ENCODE results near the gene TMTC3. TPM values are rescaled to one million over a fixed set of nuclear protein-coding genes. Genes with fewer than 3 reads are reported as not detected.

TMTC3 gene
- total and polyA plus RNA-seq, 7 experiments from 2014 or later: 2.5 to 11.1 (median 6.8) TPM

- Histone ChIP-seq H3K9me3 (ENCODE audit: control insufficient read depth in 2 of 3, low read length in 3 of 3) (no peaks in the 10 kb centered on the region), H3K36me3 (ENCODE audit: control insufficient read depth in 2 of 3, insufficient read depth in 3 of 3, low read length in 3 of 3) (peaks cover 6 to 56% (median 21%) of the 10 kb centered on the region in 3 experiments), H3K27ac (ENCODE audit: low read depth, low read length) (no peak overlapping the region), H3K27me3 (ENCODE audit: control insufficient read depth in 2 of 2, insufficient read depth in 2 of 2, low read length in 2 of 2) (no peaks in the 10 kb centered on the region), H3K4me1 (ENCODE audit: control insufficient read depth in 2 of 2, insufficient read depth in 2 of 2, low read length in 2 of 2) (no peaks in the 10 kb centered on the region), H3K4me3 (ENCODE audit: low read length) (no peak overlapping the region)
- CTCF ChIA-PET: no interaction called here
- H3K27ac Mint-ChIP-seq: no peak overlapping the region
- peaks cover 32 to 77% (median 64%) of the 10 kb centered on the region in 5 donors for H3K36me3 Mint-ChIP-seq
- POLR2A ChIA-PET: no interaction called here
- intact Hi-C loops (cut with micrococcal nuclease): no loop called here
- peaks cover 0 to 4% (median 0%) of the 10 kb centered on the region in 7 donors for H3K4me1 Mint-ChIP-seq
- no peak for ATAC-seq
- H3K27me3 Mint-ChIP-seq: no peaks in the 10 kb centered on the region
- H3K9me3 Mint-ChIP-seq: peaks cover 0 to 5% (median 0%) of the 10 kb centered on the region in 11 donors
- DNase-seq: no peak
- no peak overlapping the region for H3K4me3 Mint-ChIP-seq
These were observed 33.4 kb downstream of the TMTC3 start for GRCh38 chr12:88175544-88175943.

- Histone ChIP-seq H3K9me3 (ENCODE audit: control insufficient read depth in 2 of 3, low read length in 3 of 3) (no peaks in the 10 kb centered on the region), H3K36me3 (ENCODE audit: control insufficient read depth in 2 of 3, insufficient read depth in 3 of 3, low read length in 3 of 3) (peaks cover 1 to 69% (median 8%) of the 10 kb centered on the region in 3 experiments), H3K4me1 (ENCODE audit: control insufficient read depth in 2 of 2, insufficient read depth in 2 of 2, low read length in 2 of 2) (no peaks in the 10 kb centered on the region), H3K27me3 (ENCODE audit: control insufficient read depth in 2 of 2, insufficient read depth in 2 of 2, low read length in 2 of 2) (no peaks in the 10 kb centered on the region), H3K4me3 (ENCODE audit: low read length) (no peak overlapping the region), H3K27ac (ENCODE audit: low read depth, low read length) (no peak overlapping the region)
- ATAC-seq (no peak), DNase-seq (no peak)
- ChIA-PET CTCF (no interaction called here), POLR2A (no interaction called here)
- no peak overlapping the region for H3K4me3 Mint-ChIP-seq
- no peaks in the 10 kb centered on the region for H3K27me3 Mint-ChIP-seq
- peaks cover 27 to 87% (median 72%) of the 10 kb centered on the region in 5 donors for H3K36me3 Mint-ChIP-seq
- intact Hi-C loops (cut with micrococcal nuclease): no loop called here
- no peak overlapping the region for H3K27ac Mint-ChIP-seq
- H3K4me1 Mint-ChIP-seq: peaks cover 0 to 4% (median 0%) of the 10 kb centered on the region in 7 donors
- H3K9me3 Mint-ChIP-seq: peaks cover 0 to 9% (median 4%) of the 10 kb centered on the region in 11 donors
These were observed 37.4 kb downstream of the TMTC3 start for GRCh38 chr12:88179436-88180014.

DNA sequence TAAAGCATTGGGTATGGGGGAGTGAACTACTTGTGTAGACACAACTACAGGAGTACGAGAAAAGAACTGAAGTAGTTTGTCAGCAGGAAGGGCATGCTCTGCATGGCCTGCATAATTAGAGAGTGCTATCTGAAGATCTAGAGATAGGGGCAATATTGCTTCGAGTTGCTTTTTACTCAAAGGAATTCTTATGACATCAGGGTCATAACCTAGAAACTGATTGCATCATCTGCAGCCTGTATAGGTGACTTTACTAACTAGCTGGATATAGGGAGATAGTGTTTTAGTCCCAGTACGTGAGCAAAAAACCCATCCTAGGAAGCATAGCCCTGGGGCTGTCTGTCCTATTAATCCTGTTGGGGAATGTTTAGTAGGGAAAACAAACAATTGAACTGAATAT lies 39.8 kb downstream of the TMTC3 start:
- ChIA-PET CTCF (no interaction called here), POLR2A (no interaction called here)
- Histone ChIP-seq H3K27ac (ENCODE audit: low read depth, low read length) (no peak overlapping the region), H3K4me3 (ENCODE audit: low read length) (no peak overlapping the region), H3K4me1 (ENCODE audit: control insufficient read depth in 2 of 2, insufficient read depth in 2 of 2, low read length in 2 of 2) (no peaks in the 10 kb centered on the region), H3K9me3 (ENCODE audit: control insufficient read depth in 2 of 3, low read length in 3 of 3) (no peaks in the 10 kb centered on the region), H3K36me3 (ENCODE audit: control insufficient read depth in 2 of 3, insufficient read depth in 3 of 3, low read length in 3 of 3) (peaks cover 0 to 52% (median 8%) of the 10 kb centered on the region in 3 experiments), H3K27me3 (ENCODE audit: control insufficient read depth in 2 of 2, insufficient read depth in 2 of 2, low read length in 2 of 2) (no peaks in the 10 kb centered on the region)
- peaks cover 0 to 9% (median 4%) of the 10 kb centered on the region in 11 donors for H3K9me3 Mint-ChIP-seq
- DNase-seq (no peak), ATAC-seq (no peak)
- H3K4me1 Mint-ChIP-seq: peaks cover 0 to 5% (median 0%) of the 10 kb centered on the region in 7 donors
- peaks cover 20 to 84% (median 72%) of the 10 kb centered on the region in 5 donors for H3K36me3 Mint-ChIP-seq
- H3K27me3 Mint-ChIP-seq: no peaks in the 10 kb centered on the region
- intact Hi-C loops (cut with micrococcal nuclease): no loop called here
- no peak overlapping the region for H3K4me3 Mint-ChIP-seq
- no peak overlapping the region for H3K27ac Mint-ChIP-seq

DNA sequence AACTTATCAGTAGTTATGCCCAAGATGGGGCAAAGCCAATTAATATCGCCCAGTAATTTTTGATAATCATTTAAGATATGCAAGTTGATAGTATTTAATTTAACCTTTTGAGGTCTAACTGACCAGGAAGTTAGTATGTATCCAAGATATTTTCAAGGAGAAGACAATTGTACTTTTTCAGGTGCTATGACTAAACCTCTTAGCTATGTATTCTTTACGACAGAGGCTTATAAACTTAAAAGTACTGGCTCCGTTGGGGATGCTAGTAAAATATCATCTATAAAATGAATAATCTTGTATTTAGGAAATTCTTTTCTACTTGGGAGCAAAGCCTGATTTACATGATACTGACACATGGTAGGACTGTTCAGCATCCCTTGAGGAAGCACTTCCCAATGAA lies 40.3 kb downstream of the TMTC3 start:
- Mint-ChIP-seq H3K36me3 (peaks cover 17 to 79% (median 68%) of the 10 kb centered on the region in 5 donors), H3K9me3 (peaks cover 0 to 9% (median 4%) of the 10 kb centered on the region in 11 donors), H3K27ac (no peak overlapping the region), H3K4me1 (peaks cover 0 to 5% (median 0%) of the 10 kb centered on the region in 7 donors), H3K4me3 (no peak overlapping the region), H3K27me3 (no peaks in the 10 kb centered on the region)
- Histone ChIP-seq H3K27me3 (ENCODE audit: control insufficient read depth in 2 of 2, insufficient read depth in 2 of 2, low read length in 2 of 2) (no peaks in the 10 kb centered on the region), H3K4me1 (ENCODE audit: control insufficient read depth in 2 of 2, insufficient read depth in 2 of 2, low read length in 2 of 2) (no peaks in the 10 kb centered on the region), H3K4me3 (ENCODE audit: low read length) (no peak overlapping the region), H3K36me3 (ENCODE audit: control insufficient read depth in 2 of 3, insufficient read depth in 3 of 3, low read length in 3 of 3) (peaks cover 0 to 47% (median 7%) of the 10 kb centered on the region in 3 experiments), H3K27ac (ENCODE audit: low read depth, low read length) (no peak overlapping the region), H3K9me3 (ENCODE audit: control insufficient read depth in 2 of 3, low read length in 3 of 3) (no peaks in the 10 kb centered on the region)
- DNase-seq (no peak), ATAC-seq (no peak)
- ChIA-PET CTCF (no interaction called here), POLR2A (no interaction called here)
- intact Hi-C loops (cut with micrococcal nuclease): no loop called here

DNA sequence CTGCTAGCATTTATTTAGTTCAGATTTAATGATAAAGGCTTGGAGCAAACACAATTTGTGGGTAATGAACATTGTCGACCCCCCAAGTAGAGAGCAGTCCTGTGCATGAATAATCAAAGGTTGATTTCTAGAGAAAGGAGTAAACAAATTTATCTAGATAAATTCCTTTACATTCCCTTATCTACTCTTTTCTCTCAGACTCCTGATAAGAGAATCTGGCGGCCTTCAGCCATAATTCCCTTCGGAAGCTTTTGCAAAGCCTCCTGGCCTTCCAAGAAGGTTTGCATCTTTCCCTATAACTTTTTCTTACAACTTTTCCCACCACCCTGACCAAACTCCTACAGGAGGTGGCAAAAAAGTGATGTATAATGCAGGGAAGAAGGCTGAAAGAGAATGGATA lies 42.1 kb downstream of the TMTC3 start:
- Histone ChIP-seq H3K9me3 (ENCODE audit: control insufficient read depth in 2 of 3, low read length in 3 of 3) (no peaks in the 10 kb centered on the region), H3K36me3 (ENCODE audit: control insufficient read depth in 2 of 3, insufficient read depth in 3 of 3, low read length in 3 of 3) (peaks cover 0 to 41% (median 0%) of the 10 kb centered on the region in 3 experiments), H3K4me1 (ENCODE audit: control insufficient read depth in 2 of 2, insufficient read depth in 2 of 2, low read length in 2 of 2) (no peaks in the 10 kb centered on the region), H3K27me3 (ENCODE audit: control insufficient read depth in 2 of 2, insufficient read depth in 2 of 2, low read length in 2 of 2) (no peaks in the 10 kb centered on the region), H3K27ac (ENCODE audit: low read depth, low read length) (no peak overlapping the region), H3K4me3 (ENCODE audit: low read length) (no peak overlapping the region)
- H3K27ac Mint-ChIP-seq: peak overlapping the region in 1 of 9 donors; percentile 62
- no peak for ATAC-seq
- peaks cover 16 to 62% (median 52%) of the 10 kb centered on the region in 5 donors for H3K36me3 Mint-ChIP-seq
- H3K27me3 Mint-ChIP-seq: no peaks in the 10 kb centered on the region
- DNase-seq: no peak
- ChIA-PET POLR2A (no interaction called here), CTCF (no interaction called here)
- H3K4me1 Mint-ChIP-seq: peaks cover 0 to 5% (median 0%) of the 10 kb centered on the region in 7 donors
- H3K4me3 Mint-ChIP-seq: no peak overlapping the region
- intact Hi-C loops (cut with micrococcal nuclease): no loop called here
- peaks cover 0 to 9% (median 4%) of the 10 kb centered on the region in 11 donors for H3K9me3 Mint-ChIP-seq

DNA sequence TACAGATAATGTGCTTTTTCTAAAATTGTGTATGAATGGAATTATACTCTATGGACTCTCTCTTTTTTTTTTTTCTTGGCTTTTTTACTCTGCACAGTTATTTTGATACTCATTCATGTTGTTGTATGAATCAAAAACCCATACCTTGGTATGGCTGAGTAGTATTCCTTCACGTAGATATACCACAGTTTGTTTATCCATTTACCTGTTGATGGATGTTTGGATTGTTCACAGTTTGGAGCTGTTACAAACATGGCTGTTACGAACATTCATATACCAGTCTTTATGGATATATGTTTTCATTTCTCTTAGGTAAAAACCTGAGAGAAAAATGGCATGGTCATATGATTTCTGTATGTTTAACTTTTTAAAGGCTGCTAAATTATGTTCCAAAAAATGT lies 43.2 kb downstream of the TMTC3 start:
- Histone ChIP-seq H3K4me1 (ENCODE audit: control insufficient read depth in 2 of 2, insufficient read depth in 2 of 2, low read length in 2 of 2) (no peaks in the 10 kb centered on the region), H3K36me3 (ENCODE audit: control insufficient read depth in 2 of 3, insufficient read depth in 3 of 3, low read length in 3 of 3) (peaks cover 0 to 30% (median 0%) of the 10 kb centered on the region in 3 experiments), H3K4me3 (ENCODE audit: low read length) (no peak overlapping the region), H3K27ac (ENCODE audit: low read depth, low read length) (no peak overlapping the region), H3K27me3 (ENCODE audit: control insufficient read depth in 2 of 2, insufficient read depth in 2 of 2, low read length in 2 of 2) (no peaks in the 10 kb centered on the region), H3K9me3 (ENCODE audit: control insufficient read depth in 2 of 3, low read length in 3 of 3) (no peaks in the 10 kb centered on the region)
- H3K4me1 Mint-ChIP-seq: peaks cover 0 to 5% (median 0%) of the 10 kb centered on the region in 7 donors
- intact Hi-C loops (cut with micrococcal nuclease): no loop called here
- POLR2A ChIA-PET: no interaction called here
- H3K27ac Mint-ChIP-seq: no peak overlapping the region
- no peaks in the 10 kb centered on the region for H3K27me3 Mint-ChIP-seq
- peaks cover 0 to 8% (median 4%) of the 10 kb centered on the region in 11 donors for H3K9me3 Mint-ChIP-seq
- CTCF ChIA-PET: no interaction called here
- no peak for DNase-seq
- H3K4me3 Mint-ChIP-seq: no peak overlapping the region
- no peak for ATAC-seq
- peaks cover 12 to 52% (median 41%) of the 10 kb centered on the region in 5 donors for H3K36me3 Mint-ChIP-seq

GRCh38 chr12:88185988-88186387 lies 43.9 kb downstream of the TMTC3 start:
- H3K4me1 ChIP-seq (ENCODE audit: control insufficient read depth in 2 of 2, insufficient read depth in 2 of 2, low read length in 2 of 2): no peaks in the 10 kb centered on the region
- no peaks in the 10 kb centered on the region for H3K27me3 ChIP-seq (ENCODE audit: control insufficient read depth in 2 of 2, insufficient read depth in 2 of 2, low read length in 2 of 2)
- H3K9me3 ChIP-seq (ENCODE audit: control insufficient read depth in 2 of 3, low read length in 3 of 3): no peaks in the 10 kb centered on the region
- ATAC-seq (no peak), DNase-seq (no peak)
- H3K27me3 Mint-ChIP-seq: no peaks in the 10 kb centered on the region
- peaks cover 0 to 29% (median 0%) of the 10 kb centered on the region in 3 experiments for H3K36me3 ChIP-seq (ENCODE audit: control insufficient read depth in 2 of 3, insufficient read depth in 3 of 3, low read length in 3 of 3)
- H3K27ac ChIP-seq (ENCODE audit: low read depth, low read length): no peak overlapping the region
- peaks cover 0 to 6% (median 3%) of the 10 kb centered on the region in 11 donors for H3K9me3 Mint-ChIP-seq
- no peak overlapping the region for H3K4me3 Mint-ChIP-seq
- intact Hi-C loops (cut with micrococcal nuclease): no loop called here
- POLR2A ChIA-PET: no interaction called here
- no peak overlapping the region for H3K27ac Mint-ChIP-seq
- H3K4me1 Mint-ChIP-seq: peaks cover 0 to 5% (median 0%) of the 10 kb centered on the region in 7 donors
- H3K4me3 ChIP-seq (ENCODE audit: low read length): no peak overlapping the region
- CTCF ChIA-PET: no interaction called here
- peaks cover 11 to 47% (median 34%) of the 10 kb centered on the region in 5 donors for H3K36me3 Mint-ChIP-seq

Data from naive thymus-derived CD4-positive, alpha-beta T cell (primary cell).